Ovary (tissue), 3 donors: Measurements from ENCODE around the gene MBP.

Experiments used
- CTCF ChIP-seq, 3 donors: fragments of 450-650 bp in 2 of 3; fragments of 200-600 bp in 1 of 3; IDR thresholded peaks; one replicate each; pipeline versions ENCODE4 v1.5.1 to v1.8.0; 2016 to 2022; ENCODE audit warnings: antibody characterized with exemption in 3 of 3, mild to moderate bottlenecking in 1 of 3
- POLR2A ChIP-seq: fragments of 450-650 bp; IDR thresholded peaks from one replicate; pipeline ENCODE4 v1.6.1; 2017; ENCODE audit warnings: antibody characterized with exemption, mild to moderate bottlenecking, moderate library complexity
- donor health status: DM: no; HTN: no; CAD: no.

DNA sequence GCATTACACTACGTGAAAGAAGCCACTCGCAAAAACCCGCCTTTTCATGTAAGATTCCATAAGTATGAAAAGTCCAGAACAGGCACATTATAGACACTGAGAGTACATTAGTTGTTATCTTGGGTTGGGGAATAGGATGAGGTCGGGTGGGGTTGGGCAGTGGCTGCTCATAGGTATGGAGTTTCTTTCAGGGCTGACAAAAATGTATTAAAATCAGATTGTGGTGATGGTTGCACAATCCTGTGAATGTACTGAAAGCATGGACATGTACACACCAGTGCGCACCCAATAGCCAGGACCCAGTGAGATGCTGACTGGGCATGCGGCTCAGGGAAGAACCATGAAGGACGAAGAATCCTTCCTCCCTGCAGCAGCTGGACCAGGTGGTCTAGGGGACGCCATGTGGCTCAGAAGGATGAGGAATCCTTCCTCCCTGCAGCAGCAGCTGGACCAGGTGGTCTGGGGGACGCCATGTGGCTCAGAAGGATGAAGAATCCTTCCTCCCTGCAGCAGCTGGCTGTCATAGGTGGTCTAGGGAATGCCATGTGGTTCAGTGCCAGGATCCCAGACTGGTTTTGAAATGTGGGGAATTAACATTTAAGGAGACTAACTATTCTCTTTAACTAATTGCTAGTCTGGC is 50.1 kb downstream of the MBP start:
- TF ChIP-seq CTCF (IDR thresholded peaks at IDR 0.05) (no peak), POLR2A (no peak)
